ENCODE data around the gene NUP107. TPM values are rescaled to one million over a fixed set of nuclear protein-coding genes. Genes with fewer than 3 reads are reported as not detected.
"Not testable (repeated sequence)": the region's sequence is repeated elsewhere in the genome, so short reads cannot be mapped to it uniquely, and the experiment has no call there.

NUP107 gene
- total RNA-seq, result 100 to 1,000 TPM; 156 to 158 TPM

DNA sequence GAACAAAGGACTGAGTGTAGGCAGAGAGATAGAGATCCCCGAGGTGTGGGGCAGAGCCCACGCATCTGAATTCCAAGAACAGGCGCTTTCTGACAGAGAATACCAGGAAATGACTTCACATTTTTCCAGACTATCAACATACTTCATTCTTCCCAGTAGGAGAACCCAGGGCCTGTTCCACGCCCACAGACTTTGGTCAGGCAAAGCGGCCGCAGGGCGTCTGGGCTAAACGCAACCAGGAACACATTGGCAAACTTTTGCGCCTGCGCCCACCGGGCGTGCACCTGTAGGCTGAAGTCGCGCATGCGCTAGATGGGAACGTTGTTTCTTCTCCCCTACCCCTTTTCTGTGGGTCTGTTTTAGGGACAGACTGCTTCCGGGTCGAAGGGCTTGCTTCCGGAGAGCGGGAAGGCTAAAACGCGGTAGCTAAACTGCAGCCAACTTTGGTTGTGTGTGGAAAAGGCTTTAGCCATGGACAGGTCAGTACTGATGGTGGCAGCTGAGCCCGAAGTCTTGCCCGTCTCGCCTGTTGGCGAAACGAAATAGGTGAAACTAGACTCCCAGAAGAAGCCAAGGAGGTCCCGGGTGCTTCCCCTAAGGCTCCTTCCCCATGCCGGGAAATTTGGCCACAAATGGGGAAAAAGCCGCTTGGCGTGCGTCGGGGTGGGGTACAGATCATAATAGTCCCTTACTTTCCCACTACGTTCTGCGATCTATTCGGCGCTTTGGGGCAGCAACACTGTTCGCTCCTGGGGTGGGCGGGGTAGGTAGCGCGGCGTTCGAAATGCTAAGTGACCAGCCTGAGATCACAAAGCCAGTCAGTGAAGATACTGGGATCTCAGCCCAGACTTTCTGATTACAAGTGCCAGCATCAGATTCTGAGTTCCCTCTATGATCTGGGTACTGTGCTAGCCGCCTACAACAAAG is at the start of gene NUP107:
Gene NUP107 (plus strand): TSS at position 384 of the 927 bp plus-strand sequence. CDS start 88 bp downstream, at position 472.
- peak; percentile 96 for DNase-seq
- Mint-ChIP-seq H3K9me3 (no peaks in the 10 kb centered on the region), H3K27ac (peak within 1 kb of the TSS; percentile 95), H3K27me3 (no peaks in the 10 kb centered on the region), H3K4me1 (peaks cover 36% of the 10 kb centered on the region), H3K4me3 (peak within 1 kb of the TSS; percentile 93), H3K36me3 (peaks cover 14% of the 10 kb centered on the region)

DNA sequence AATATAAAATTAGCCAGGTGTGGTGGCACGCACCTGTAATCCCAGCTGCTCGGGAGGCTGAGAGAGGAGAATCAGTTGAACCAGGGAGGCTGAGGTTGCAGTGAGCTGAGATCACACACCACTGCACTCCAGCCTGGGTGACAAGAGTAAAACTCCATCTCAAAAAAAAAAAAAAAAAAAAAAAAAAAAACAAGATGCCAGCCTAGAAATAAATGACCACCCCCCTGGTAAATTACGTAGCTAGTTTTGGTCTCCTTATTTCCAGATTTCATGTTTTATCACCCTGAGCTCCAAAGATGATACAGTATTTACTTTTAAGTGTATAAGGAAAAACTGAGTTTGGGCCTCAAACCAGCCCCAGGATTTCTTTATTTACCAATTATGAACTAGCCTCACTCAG is 49.3 kb upstream of the NUP107 start:
- Mint-ChIP-seq H3K4me1 (peaks cover 87% of the 10 kb centered on the region), H3K36me3 (peaks cover 31% of the 10 kb centered on the region), H3K27ac (peak overlapping the region; percentile 38)
- H3K9me3 Mint-ChIP-seq, H3K4me3 Mint-ChIP-seq, H3K27me3 Mint-ChIP-seq, DNase-seq: not testable (repeated sequence)

DNA sequence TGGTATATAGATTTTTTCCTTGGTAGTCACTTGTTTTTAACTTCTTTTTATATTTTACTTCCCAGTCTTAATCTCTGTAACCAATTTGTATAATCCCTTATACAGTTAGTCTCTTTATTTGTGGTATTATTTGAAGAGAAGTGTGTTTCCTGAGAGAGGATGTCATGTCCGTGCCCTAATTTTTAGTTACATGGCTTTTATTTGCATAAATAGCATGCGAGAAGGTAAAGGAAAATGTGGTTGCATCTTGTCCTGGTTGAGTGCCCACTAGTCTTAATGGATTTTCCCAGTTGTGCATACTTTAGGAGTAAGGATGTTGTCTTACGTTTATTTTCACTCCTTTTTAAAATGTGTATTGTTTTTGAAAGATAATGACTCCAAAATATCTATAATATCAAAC is 48.6 kb upstream of the NUP107 start:
- H3K9me3 Mint-ChIP-seq, result no peaks in the 10 kb centered on the region
- H3K27me3 Mint-ChIP-seq, result no peaks in the 10 kb centered on the region
- H3K4me3 Mint-ChIP-seq, result no peak overlapping the region
- peak overlapping the region; percentile 49 for H3K27ac Mint-ChIP-seq
- peaks cover 31% of the 10 kb centered on the region for H3K36me3 Mint-ChIP-seq
- DNase-seq, result no peak
- peaks cover 85% of the 10 kb centered on the region for H3K4me1 Mint-ChIP-seq

DNA sequence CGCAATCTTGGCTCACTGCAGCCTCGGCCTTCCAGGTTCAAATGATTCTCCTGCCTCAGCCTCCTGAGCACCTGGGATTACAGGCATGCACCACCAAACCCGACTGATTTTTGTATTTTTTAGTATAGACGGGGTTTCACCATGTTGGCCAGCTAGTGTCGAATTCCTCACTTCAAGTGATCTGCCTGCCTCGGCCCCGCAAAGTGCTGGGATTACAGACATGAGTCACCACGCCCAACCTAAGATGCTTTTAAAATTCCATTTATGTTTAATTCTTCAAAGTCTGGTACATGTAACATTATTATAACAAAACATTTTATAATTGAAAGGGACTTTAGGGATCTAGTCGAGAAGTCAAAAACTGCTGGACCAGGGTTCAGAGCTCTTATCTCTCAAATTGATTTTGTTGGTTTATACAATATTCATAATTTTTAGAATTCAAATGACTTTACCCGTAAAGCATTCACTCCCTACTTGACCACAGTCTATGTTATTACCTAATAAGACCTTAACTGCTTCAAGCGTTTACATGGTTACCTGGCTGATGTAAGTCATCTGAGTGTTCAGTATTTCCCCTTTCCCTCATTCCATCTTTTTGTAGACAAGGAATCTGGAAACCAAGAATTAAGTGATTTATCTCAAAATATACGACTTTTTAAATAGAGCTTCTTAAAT is 47.9 kb upstream of the NUP107 start:
- no peak overlapping the region for H3K4me3 Mint-ChIP-seq
- peaks cover 27% of the 10 kb centered on the region for H3K36me3 Mint-ChIP-seq
- H3K9me3 Mint-ChIP-seq, result no peaks in the 10 kb centered on the region
- H3K27ac Mint-ChIP-seq, result peak overlapping the region; percentile 71
- H3K4me1 Mint-ChIP-seq, result peaks cover 80% of the 10 kb centered on the region
- DNase-seq, result no peak
- H3K27me3 Mint-ChIP-seq, result no peaks in the 10 kb centered on the region

DNA sequence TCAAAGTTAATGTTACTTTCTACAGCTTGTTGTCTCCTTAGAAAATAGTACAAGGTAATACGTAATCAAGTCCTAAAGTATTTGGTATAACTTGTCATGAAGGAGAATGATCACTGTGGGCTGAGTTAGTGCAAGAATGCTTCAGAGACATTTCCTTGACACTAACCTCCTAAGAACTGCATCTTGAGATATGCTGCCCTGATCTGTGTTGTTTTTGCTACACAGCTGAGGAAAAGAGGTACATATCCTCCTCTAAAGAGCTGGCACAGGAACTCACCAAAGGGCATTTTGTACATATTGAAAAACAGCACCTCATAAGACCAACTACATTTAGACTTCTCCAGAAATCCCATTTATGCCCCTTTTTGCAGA is 47.4 kb upstream of the NUP107 start:
- Mint-ChIP-seq H3K27ac (peak overlapping the region; percentile 71), H3K36me3 (peaks cover 29% of the 10 kb centered on the region), H3K9me3 (no peaks in the 10 kb centered on the region), H3K27me3 (no peaks in the 10 kb centered on the region), H3K4me3 (no peak overlapping the region), H3K4me1 (peaks cover 79% of the 10 kb centered on the region)
- DNase-seq, result no peak

DNA sequence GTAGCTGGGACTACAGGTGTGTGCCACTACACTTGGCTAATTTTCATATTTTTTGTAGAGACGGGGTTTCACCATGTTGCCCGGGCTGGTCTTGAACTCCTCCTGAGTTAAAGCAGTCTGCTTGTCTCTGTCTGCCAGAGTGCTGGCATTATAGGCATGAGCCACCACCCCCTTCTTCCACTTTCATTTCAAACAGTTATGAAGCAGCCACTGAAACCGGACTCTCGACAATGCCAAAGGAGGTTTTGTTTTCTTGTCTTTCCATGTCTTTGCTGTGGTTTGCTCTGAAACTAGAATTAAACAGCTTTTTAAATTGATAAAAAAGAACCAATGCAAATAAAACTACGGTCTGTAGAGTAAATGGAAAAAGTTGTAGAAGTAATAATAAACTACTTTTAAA is 45.6 kb upstream of the NUP107 start:
- Mint-ChIP-seq H3K27me3 (no peaks in the 10 kb centered on the region), H3K4me3 (peak overlapping the region; percentile 57), H3K4me1 (peaks cover 80% of the 10 kb centered on the region), H3K36me3 (peaks cover 34% of the 10 kb centered on the region), H3K27ac (peak overlapping the region; percentile 80), H3K9me3 (no peaks in the 10 kb centered on the region)
- DNase-seq, result peak; percentile 67

DNA sequence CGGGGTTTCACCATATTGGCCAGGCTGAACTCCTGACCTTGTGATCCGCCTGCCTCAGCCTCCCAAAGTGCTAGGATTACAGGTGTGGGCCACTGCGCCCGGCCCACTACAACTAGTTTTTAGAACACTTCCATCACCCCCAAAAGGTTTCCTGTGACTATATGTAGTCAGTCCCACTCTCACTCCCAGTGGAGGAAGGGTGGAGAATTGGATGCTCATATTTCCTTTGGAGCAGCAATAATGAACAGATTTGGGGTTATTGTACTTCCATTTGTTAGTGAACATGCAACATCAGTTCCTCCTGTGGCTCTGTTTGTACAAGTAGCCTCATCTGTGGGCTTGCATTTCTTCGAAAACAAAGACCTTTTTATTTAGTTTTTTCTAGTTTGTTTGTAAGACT is 40.3 kb upstream of the NUP107 start:
- Mint-ChIP-seq H3K4me3 (no peak overlapping the region), H3K27ac (peak overlapping the region; percentile 83), H3K27me3 (no peaks in the 10 kb centered on the region), H3K36me3 (peaks cover 55% of the 10 kb centered on the region), H3K9me3 (no peaks in the 10 kb centered on the region), H3K4me1 (peaks cover 68% of the 10 kb centered on the region)
- DNase-seq, result no peak

DNA sequence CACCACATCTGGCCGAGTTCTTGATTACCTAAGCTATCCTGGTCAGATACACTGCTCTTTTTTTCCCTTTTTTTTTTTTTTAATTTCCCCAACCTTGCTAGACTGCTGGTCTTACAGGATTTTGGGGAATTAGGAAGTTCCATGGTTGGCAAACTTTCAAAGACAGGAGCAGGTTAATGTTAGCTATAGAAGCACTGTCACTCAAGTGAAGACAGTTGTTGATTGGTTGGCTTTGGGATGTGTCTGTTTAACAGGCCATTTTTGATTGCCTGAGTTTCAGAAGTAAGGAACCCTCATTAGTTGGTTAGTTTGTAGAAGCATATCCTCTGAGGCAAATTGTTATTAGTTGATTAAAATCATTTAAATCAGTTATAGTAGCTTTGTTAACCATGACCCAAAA is 39.3 kb upstream of the NUP107 start:
- peaks cover 56% of the 10 kb centered on the region for H3K36me3 Mint-ChIP-seq
- DNase-seq, result no peak
- no peaks in the 10 kb centered on the region for H3K27me3 Mint-ChIP-seq
- peak overlapping the region; percentile 78 for H3K27ac Mint-ChIP-seq
- peaks cover 61% of the 10 kb centered on the region for H3K4me1 Mint-ChIP-seq
- no peaks in the 10 kb centered on the region for H3K9me3 Mint-ChIP-seq
- H3K4me3 Mint-ChIP-seq, result no peak overlapping the region

DNA sequence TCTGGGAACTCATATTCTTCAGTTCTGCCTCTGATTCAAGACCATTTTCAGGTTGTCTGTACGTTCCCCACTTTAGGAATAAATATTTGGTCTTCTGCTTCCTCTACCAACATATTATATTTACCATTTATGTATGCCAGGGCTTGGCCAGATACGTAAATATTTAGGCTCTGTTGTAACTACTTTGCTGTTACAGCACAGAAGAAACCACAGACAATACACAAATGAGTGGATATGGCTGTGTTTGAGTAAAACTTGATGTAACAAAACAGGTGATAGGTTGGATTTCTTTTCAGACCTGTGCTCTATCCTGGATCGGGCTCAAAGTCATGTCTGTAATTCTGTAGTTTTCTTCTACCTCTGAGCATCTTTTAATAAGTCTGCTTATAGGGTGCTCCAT is 38.6 kb upstream of the NUP107 start:
- no peak for DNase-seq
- Mint-ChIP-seq H3K4me1 (peaks cover 58% of the 10 kb centered on the region), H3K9me3 (no peaks in the 10 kb centered on the region), H3K27ac (peak overlapping the region; percentile 78), H3K36me3 (peaks cover 51% of the 10 kb centered on the region), H3K4me3 (no peak overlapping the region), H3K27me3 (no peaks in the 10 kb centered on the region)

DNA sequence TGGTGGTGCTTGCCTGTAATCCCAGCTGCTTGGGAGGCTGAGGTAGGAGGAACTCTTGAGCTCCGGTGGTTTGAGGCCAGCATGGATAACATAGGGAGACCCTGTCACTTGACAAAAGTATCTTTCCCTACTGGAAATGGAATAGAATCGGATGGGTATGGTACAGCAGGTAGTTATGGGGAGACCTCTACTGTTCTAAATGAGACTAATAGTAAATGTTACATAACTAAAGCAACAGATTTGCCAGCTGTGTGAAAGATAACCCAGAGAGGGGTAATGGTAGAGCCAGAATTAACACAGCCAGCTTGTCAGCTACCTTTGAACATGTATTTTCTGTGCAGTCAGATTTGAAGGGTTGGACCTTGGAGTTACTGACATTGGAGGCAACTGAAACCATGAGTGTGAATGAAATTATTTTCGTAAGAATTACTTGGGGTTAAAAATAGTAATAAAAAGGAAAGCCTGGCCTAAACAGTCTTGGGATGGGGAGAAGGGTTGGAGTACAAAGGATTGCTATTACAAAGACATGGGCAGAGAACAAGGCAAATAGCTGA is 21.7 kb upstream of the NUP107 start:
- Mint-ChIP-seq H3K27me3 (no peaks in the 10 kb centered on the region), H3K4me3 (no peak overlapping the region), H3K9me3 (peaks cover 1% of the 10 kb centered on the region), H3K27ac (peak overlapping the region; percentile 32), H3K4me1 (peaks cover 36% of the 10 kb centered on the region), H3K36me3 (peaks cover 16% of the 10 kb centered on the region)
- no peak for DNase-seq

DNA sequence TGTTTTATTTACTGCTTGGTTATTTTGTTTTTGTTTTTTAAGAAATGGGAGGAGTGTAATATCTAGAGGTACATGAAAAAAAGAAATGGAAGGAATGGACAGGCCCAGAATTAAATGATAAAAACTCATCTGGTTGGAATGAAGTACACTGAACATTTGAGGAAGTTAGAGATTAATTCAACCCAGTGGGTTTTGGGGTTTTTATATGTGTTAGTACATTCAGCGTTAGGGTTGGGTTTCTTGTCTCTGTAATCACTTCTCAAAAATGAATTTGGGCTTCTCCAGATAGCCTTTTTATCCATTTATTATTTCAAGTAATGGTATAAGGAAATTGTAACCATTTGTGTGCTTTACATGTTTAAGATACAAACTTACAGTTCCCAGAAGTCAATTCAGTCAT is 19.5 kb upstream of the NUP107 start:
- Mint-ChIP-seq H3K9me3 (peaks cover 4% of the 10 kb centered on the region), H3K4me1 (peaks cover 42% of the 10 kb centered on the region), H3K27ac (peak overlapping the region; percentile 54), H3K36me3 (peaks cover 13% of the 10 kb centered on the region), H3K4me3 (no peak overlapping the region), H3K27me3 (no peaks in the 10 kb centered on the region)
- no peak for DNase-seq

DNA sequence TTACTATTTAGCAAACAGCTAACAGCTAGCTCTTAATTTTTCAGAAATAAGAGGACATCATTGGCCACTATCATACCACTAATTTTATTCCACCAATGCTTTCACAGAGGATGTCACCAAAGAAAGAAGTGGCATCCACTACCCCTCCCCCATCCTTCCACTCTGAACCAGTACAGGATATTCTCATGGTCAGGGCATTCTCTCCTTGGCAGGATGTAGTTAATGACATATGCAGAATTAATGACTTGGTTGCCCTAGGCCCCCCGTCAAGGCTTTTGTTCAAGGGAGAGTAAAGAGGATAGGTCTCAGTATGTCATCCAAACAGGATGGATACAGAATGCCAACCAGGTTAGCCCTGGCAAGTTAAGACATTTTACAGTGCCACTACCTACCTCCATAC is 18.9 kb upstream of the NUP107 start:
- H3K4me3 Mint-ChIP-seq, result no peak overlapping the region
- peaks cover 44% of the 10 kb centered on the region for H3K4me1 Mint-ChIP-seq
- H3K9me3 Mint-ChIP-seq, result peaks cover 4% of the 10 kb centered on the region
- H3K36me3 Mint-ChIP-seq, result peaks cover 13% of the 10 kb centered on the region
- no peak for DNase-seq
- H3K27me3 Mint-ChIP-seq, result no peaks in the 10 kb centered on the region
- peak overlapping the region; percentile 54 for H3K27ac Mint-ChIP-seq

DNA sequence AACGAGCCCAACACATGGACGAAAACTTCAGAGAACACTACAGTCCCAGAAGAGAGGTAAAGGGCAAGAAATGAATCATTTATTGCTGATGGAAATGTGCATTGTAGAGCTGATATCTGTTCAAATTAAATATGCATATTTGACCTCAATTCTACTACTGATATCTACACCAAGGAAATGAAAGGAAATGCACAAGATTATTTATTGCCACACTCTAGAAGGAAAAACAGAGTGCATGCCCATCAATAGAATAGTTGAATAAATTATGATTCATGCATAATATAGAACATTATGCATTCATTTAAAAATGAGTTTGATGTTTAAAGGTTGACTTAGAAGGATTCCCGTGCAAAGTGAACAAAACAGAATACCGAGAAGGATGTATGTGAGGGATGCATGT is 15.6 kb upstream of the NUP107 start:
- no peak overlapping the region for H3K4me3 Mint-ChIP-seq
- peaks cover 3% of the 10 kb centered on the region for H3K9me3 Mint-ChIP-seq
- H3K36me3 Mint-ChIP-seq, result peaks cover 9% of the 10 kb centered on the region
- H3K27me3 Mint-ChIP-seq, result no peaks in the 10 kb centered on the region
- peak overlapping the region; percentile 68 for H3K27ac Mint-ChIP-seq
- no peak for DNase-seq
- H3K4me1 Mint-ChIP-seq, result peaks cover 59% of the 10 kb centered on the region

DNA sequence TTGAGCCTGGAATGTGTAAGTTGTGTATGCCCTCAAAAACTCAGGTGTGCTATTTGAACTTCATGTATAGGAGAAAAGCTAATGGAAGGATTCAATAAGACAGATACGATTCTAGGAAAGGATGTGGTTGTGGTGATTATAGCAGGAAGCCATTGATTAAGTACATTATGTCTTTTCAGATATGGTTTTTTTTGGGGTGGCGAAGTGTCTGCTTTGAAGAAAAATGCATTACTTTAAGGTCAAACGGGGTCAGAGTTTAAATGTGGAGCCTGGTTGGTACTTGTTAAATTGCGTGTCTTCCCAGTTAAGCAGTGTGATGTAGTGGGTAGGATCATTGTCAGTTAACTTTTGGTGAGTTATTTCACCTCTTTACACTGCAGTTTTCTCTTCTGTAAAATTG is 13.0 kb upstream of the NUP107 start:
- Mint-ChIP-seq H3K27ac (peak overlapping the region; percentile 82), H3K9me3 (peaks cover 3% of the 10 kb centered on the region), H3K4me1 (peaks cover 46% of the 10 kb centered on the region), H3K4me3 (peak overlapping the region; percentile 50), H3K36me3 (peaks cover 5% of the 10 kb centered on the region), H3K27me3 (no peaks in the 10 kb centered on the region)
- no peak for DNase-seq

DNA sequence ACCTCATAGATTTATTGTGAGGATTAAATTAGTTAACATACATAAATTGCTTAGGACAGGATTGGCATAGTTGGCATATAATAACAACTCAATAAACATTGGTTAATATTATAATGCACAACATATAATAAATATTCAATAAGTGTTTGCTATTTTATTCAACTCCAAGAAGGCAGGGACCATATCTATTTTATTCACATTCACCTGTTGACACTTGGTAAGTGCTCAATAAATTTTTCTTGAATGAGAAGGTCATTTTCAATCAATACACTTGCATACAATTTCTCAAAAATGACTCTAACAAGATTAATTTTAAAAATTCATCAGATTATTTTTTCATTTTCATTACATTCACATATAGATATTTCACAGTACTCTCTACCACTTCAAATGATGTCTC is 12.4 kb upstream of the NUP107 start:
- Mint-ChIP-seq H3K4me1 (peaks cover 51% of the 10 kb centered on the region), H3K9me3 (peaks cover 3% of the 10 kb centered on the region), H3K4me3 (no peak overlapping the region), H3K36me3 (peaks cover 5% of the 10 kb centered on the region), H3K27me3 (no peaks in the 10 kb centered on the region), H3K27ac (peak overlapping the region; percentile 82)
- DNase-seq, result no peak
